Stimulated activated CD8-positive, alpha-beta memory T cell treated with anti-CD3 and anti-CD28 coated beads, Interleukin-2, amount 100 ng/mL, for 1 hour (primary cell): ENCODE data around the gene C20orf144.

Source experiments
- DNase-seq, 2 donors: peaks; one replicate each; pipeline ENCODE4 v3.0.0-alpha.2; 2020; ENCODE audit warnings: low read depth in 2 of 2

C20orf144 gene

GRCh38 chr20:33676652-33677645 lies 14.8 kb downstream of the C20orf144 start:
- DNase-seq = no peak

- DNase-seq = no peak
Observed at GRCh38 chr20:33677991-33678702, 16.0 kb downstream of the C20orf144 start.

- DNase-seq = no peak
Observed at GRCh38 chr20:33679758-33680485, 17.8 kb downstream of the C20orf144 start.

GRCh38 chr20:33680686-33681085 lies 18.6 kb downstream of the C20orf144 start:
- no peak for DNase-seq

GRCh38 chr20:33681288-33681687 lies 19.2 kb downstream of the C20orf144 start:
- DNase-seq = no peak

- DNase-seq = no peak
Observed at GRCh38 chr20:33681728-33682353, 19.7 kb downstream of the C20orf144 start.

- no peak for DNase-seq
Observed at GRCh38 chr20:33684533-33685327, 22.6 kb downstream of the C20orf144 start.

- DNase-seq = no peak
Observed at GRCh38 chr20:33685328-33686099, 23.4 kb downstream of the C20orf144 start.

GRCh38 chr20:33686100-33686983 lies 24.2 kb downstream of the C20orf144 start, which contains the start of gene E2F1:
Gene E2F1 (minus strand): TSS chr20:33686385. CDS start chr20:33686264, 121 bp downstream.
- peak; percentile 88 to 89 for DNase-seq

- DNase-seq = no peak
Observed at GRCh38 chr20:33686984-33687366, 24.8 kb downstream of the C20orf144 start.

GRCh38 chr20:33687370-33687915 lies 25.3 kb downstream of the C20orf144 start:
- DNase-seq = no peak

- DNase-seq = no peak
Observed at GRCh38 chr20:33687993-33688937, 26.1 kb downstream of the C20orf144 start.

- DNase-seq = no peak
Observed at GRCh38 chr20:33688938-33689424, 26.9 kb downstream of the C20orf144 start.

- DNase-seq = no peak
Observed at GRCh38 chr20:33689493-33689892, 27.4 kb downstream of the C20orf144 start.

GRCh38 chr20:33689973-33690372 lies 27.8 kb downstream of the C20orf144 start:
- DNase-seq = no peak

- no peak for DNase-seq
Observed at GRCh38 chr20:33693289-33693688, 31.2 kb downstream of the C20orf144 start.
